ENCODE results near the gene C18orf32. TPM values are rescaled to one million over a fixed set of nuclear protein-coding genes. Genes with fewer than 3 reads are reported as not detected.

C18orf32 gene
- total and polyA plus RNA-seq, 10 of the 15 experiments (the other 5 are each of a cell fraction or from before 2014, with no cell fraction given): 11.5 to 67.0 (median 32.9) TPM

DNA sequence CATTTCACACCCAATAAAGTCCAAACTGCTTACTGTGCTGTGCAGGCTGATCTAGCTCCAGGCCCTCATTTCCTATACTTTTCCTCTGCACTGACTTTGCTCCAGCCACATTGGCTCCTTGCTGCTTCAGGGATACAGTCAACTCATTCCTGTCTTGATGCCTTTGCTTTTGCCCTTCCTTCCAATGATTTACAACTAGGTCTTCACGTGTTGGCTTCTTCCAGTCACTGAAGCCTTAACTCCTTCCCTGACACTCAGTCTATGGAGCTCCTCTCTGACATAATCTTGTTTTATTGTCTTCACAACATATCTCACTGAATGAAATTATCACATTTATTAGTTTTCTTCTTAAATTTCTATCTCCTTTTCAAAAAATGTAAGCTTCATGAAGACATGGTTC is 16.9 kb upstream of the C18orf32 start:
- ATAC-seq (no peak), FAIRE-seq (no peak), DNase-seq (ENCODE audit: low read depth, low spot score) (no peak)
- no peak overlapping the region for H3K27ac ChIP-seq (ENCODE audit: control insufficient read depth, insufficient read depth)
- H3K4me3 ChIP-seq: no peak overlapping the region
- no peaks in the 10 kb centered on the region for H3K79me2 ChIP-seq (ENCODE audit: control insufficient read depth, insufficient read depth, low read length)
- no peaks in the 10 kb centered on the region for H3K4me1 ChIP-seq (ENCODE audit: control insufficient read depth, insufficient read depth, low read length)
- no peaks in the 10 kb centered on the region for H3K27me3 ChIP-seq (replicated peaks in 1 of 2; ENCODE audit: control insufficient read depth in 2 of 2, insufficient read depth in 2 of 2, low read length in 1 of 2)
- no peak overlapping the region for H3K9ac ChIP-seq (ENCODE audit: control insufficient read depth, insufficient read depth, low read length)
- TF ChIP-seq ASH2L (IDR thresholded peaks at IDR 0.05; ENCODE audit: borderline replicate concordance, low read depth) (no peak), RFX5 (IDR thresholded peaks at IDR 0.05; ENCODE audit: low read depth, low read length) (no peak), HDGF (IDR thresholded peaks at IDR 0.05) (no peak), POLR2A (IDR thresholded peaks at IDR 0.05; ENCODE audit: low read depth, low read length) (no peak), JUND (IDR thresholded peaks at IDR 0.05; ENCODE audit: low read depth, low read length) (no peak), CBX5 (IDR thresholded peaks at IDR 0.05; ENCODE audit: low read depth) (no peak), GATAD2B (conservative IDR thresholded peaks at IDR 0.05; ENCODE audit: low read depth) (no peak), BMI1 (IDR thresholded peaks at IDR 0.05; ENCODE audit: borderline replicate concordance) (no peak), PML (IDR thresholded peaks at IDR 0.05; ENCODE audit: low read length) (no peak), RAD21 (IDR thresholded peaks at IDR 0.05; ENCODE audit: insufficient read depth, low read depth, low read length) (no peak), SREBF1 (IDR thresholded peaks at IDR 0.05; ENCODE audit: low read length) (no peak), STAT1 (conservative IDR thresholded peaks at IDR 0.05) (no peak), MTA2 (IDR thresholded peaks at IDR 0.05; ENCODE audit: low read depth) (no peak), RB1 (IDR thresholded peaks at IDR 0.05; ENCODE audit: borderline replicate concordance) (no peak)
- 5% methylated on average over 1 of the region's 1 CpG for WGBS (ENCODE audit: insufficient coverage, insufficient replicate concordance, low lambda C conversion rate, missing lambda C conversion rate)
- no peaks in the 10 kb centered on the region for H3K9me3 ChIP-seq (replicated peaks; ENCODE audit: control insufficient read depth, insufficient read depth, low read length)
- ChIA-PET CTCF (interaction anchor here (0.7 to 1.3 kb wide), 3 partner anchors 11 to 624 kb away, joined by 3 to 4 read pairs (median 3); no protein-coding TSS in a partner anchor), POLR2A (interaction anchor here (0.6 to 0.7 kb wide), 4 partner anchors 19 to 720 kb away, joined by 3 to 6 read pairs (median 4); no protein-coding TSS in a partner anchor), SMC1A (ENCODE audit: uncharacterized antibody, unreplicated experiment) (interaction anchor here (0.8 to 1.1 kb wide), 2 partner anchors 25 to 354 kb away, joined by 3 read pairs; no protein-coding TSS in a partner anchor), RAD21 (ENCODE audit: unreplicated experiment) (no interaction called here)
- H2AFZ ChIP-seq (ENCODE audit: control insufficient read depth, low read depth, low read length): no peak overlapping the region
- in situ Hi-C loops (cut with MboI): no loop called here
- no peaks in the 10 kb centered on the region for H4K20me1 ChIP-seq (ENCODE audit: control insufficient read depth, insufficient read depth)
- intact Hi-C loops (cut with micrococcal nuclease; ENCODE audit: unreplicated experiment): no loop called here
- no TSS peak for BruUV-seq (replicated peaks)
- no peaks in the 10 kb centered on the region for H3K36me3 ChIP-seq (ENCODE audit: control insufficient read depth in 2 of 2, insufficient read depth in 2 of 2, low read length in 1 of 2)
- H3K4me2 ChIP-seq (ENCODE audit: control insufficient read depth, insufficient read depth): no peak overlapping the region

Measured in GM12878 (cell line).